ENCODE results near the gene PKNOX2.

GRCh38 chr11:125222494-125222893 lies 57.9 kb downstream of the PKNOX2 start:
- no peak for TF ChIP-seq CTCF (IDR thresholded peaks at IDR 0.05)
- TF ChIP-seq POLR2A (IDR thresholded peaks at IDR 0.05): no peak

Data from lower leg skin (tissue), 3 donors.